ENCODE measurements around the gene AGPAT2.

DNA sequence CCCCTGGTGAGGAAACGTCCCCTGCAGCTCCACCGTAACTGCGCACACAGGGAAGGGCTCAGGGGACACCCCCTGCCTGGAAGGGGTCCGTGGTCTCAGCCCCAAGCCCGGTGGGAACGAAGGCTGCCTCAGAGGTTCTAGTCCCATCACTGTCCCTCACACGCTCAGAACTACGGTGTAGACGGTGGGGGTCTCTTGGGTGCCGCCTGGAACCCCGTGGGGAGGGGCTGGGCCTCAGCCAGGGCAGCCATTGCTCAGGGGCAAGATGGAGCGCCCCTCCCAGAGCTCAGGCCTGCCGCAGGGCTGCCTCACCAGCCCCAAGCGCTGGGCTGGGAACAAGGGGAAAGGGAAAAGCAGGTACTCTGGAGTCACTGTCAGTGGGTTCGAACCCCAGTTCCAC, 2.9 kb downstream of the AGPAT2 start:
- TF ChIP-seq, protein P1, sequence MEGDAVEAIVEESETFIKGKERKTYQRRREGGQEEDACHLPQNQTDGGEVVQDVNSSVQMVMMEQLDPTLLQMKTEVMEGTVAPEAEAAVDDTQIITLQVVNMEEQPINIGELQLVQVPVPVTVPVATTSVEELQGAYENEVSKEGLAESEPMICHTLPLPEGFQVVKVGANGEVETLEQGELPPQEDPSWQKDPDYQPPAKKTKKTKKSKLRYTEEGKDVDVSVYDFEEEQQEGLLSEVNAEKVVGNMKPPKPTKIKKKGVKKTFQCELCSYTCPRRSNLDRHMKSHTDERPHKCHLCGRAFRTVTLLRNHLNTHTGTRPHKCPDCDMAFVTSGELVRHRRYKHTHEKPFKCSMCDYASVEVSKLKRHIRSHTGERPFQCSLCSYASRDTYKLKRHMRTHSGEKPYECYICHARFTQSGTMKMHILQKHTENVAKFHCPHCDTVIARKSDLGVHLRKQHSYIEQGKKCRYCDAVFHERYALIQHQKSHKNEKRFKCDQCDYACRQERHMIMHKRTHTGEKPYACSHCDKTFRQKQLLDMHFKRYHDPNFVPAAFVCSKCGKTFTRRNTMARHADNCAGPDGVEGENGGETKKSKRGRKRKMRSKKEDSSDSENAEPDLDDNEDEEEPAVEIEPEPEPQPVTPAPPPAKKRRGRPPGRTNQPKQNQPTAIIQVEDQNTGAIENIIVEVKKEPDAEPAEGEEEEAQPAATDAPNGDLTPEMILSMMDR (IDR thresholded peaks at IDR 0.05; ENCODE audit: borderline replicate concordance, extremely low read depth, low read length, poor library complexity, severe bottlenecking), result no peak
- TF ChIP-seq EZH2 (IDR thresholded peaks at IDR 0.05; ENCODE audit: borderline replicate concordance, low read depth, low read length, severe bottlenecking), result no peak

Measured in DND-41 (cell line).